ENCODE measurements around the gene RNF168.
"Not testable (repeated sequence)": the region's sequence is repeated elsewhere in the genome, so short reads cannot be mapped to it uniquely, and the experiment has no call there.

- TF ChIP-seq YY1 (tag by site-specific recombination; IDR thresholded peaks at IDR 0.05); CTCF (tag by site-specific recombination; IDR thresholded peaks at IDR 0.05); ZNF449 (tag by site-specific recombination; IDR thresholded peaks at IDR 0.05); ZNF544 (tag by site-specific recombination; IDR thresholded peaks at IDR 0.05); ZNF433 (tag by site-specific recombination; IDR thresholded peaks at IDR 0.05; ENCODE audit: low read depth); ZNF239 (tag by site-specific recombination; IDR thresholded peaks at IDR 0.05): not testable (repeated sequence)
Observed at GRCh38 chr3:196445391-196445790, 58.2 kb downstream of the RNF168 start.

Measured in HEK293 (cell line).